Measurements from ENCODE around the gene BEST2.

DNA sequence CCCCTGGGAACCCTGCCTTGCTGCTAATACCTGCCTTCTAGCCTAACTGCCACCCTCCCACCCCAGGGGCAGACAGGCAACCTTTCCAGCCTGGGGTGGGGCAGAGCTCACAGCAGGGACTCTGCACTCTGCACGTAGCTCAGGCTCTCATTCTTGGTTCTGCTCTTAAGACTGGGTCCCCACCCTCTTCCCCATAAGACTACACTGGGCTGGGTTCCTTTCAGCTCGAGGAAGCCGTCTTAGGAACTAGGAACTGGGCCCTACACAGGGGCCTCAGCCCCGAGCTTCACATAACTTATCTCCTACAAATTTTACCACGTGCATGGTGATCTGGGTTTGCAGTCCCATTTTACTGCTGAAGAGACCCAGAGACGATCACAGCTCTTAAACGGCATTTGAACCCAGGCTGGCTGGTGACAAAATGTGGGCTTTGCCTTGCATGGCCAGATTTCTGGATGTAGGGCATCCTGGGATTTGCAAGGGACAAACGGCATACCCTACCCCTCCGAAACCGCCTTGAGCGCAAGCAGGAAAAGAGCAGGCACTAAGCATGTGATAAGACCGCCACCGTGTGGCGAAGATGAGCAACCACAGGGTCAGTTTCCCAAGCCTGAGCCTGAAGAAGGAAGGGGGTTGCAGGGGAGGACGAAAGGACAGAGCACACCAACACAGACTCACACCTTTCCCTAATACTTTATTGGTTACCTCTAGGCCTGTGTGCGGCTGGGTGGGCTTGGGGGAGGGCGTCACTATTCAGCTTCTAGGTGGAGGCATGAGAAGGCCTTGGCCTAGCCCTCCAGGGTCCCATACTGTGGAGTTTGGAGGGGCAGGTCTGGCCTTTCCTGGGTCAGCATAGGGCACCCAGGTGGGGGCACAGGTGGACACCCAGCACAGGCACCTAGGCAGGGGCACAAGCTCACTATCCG lies 44.8 kb downstream of the BEST2 start:
- peak; percentile 3 to 82 (median 62) for TF ChIP-seq POLR2AphosphoS5 (IDR thresholded peaks at IDR 0.05)
- TF ChIP-seq, protein P1, sequence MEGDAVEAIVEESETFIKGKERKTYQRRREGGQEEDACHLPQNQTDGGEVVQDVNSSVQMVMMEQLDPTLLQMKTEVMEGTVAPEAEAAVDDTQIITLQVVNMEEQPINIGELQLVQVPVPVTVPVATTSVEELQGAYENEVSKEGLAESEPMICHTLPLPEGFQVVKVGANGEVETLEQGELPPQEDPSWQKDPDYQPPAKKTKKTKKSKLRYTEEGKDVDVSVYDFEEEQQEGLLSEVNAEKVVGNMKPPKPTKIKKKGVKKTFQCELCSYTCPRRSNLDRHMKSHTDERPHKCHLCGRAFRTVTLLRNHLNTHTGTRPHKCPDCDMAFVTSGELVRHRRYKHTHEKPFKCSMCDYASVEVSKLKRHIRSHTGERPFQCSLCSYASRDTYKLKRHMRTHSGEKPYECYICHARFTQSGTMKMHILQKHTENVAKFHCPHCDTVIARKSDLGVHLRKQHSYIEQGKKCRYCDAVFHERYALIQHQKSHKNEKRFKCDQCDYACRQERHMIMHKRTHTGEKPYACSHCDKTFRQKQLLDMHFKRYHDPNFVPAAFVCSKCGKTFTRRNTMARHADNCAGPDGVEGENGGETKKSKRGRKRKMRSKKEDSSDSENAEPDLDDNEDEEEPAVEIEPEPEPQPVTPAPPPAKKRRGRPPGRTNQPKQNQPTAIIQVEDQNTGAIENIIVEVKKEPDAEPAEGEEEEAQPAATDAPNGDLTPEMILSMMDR (IDR thresholded peaks at IDR 0.05 in 8 of 11, conservative IDR thresholded peaks at IDR 0.05 in 3 of 11) = peak; percentile 91 to 100 (median 96)
- TF ChIP-seq POLR2A (IDR thresholded peaks at IDR 0.05) = no peak
